HG02759 (cell line): ENCODE data around the gene CR1.
A peak's percentile ranks its signal among the peaks of the same experiment; 100 is the strongest.
"Not testable (repeated sequence)": the region's sequence is repeated elsewhere in the genome, so short reads cannot be mapped to it uniquely, and the experiment has no call there.

ENCODE experiments used
- ATAC-seq: cut with Tn5 transposase; IDR thresholded peaks from one replicate; pipeline ENCODE4 v1.9.1; 2021; ENCODE audit warnings: mild to moderate bottlenecking, moderate library complexity; ENCODE audit not compliant: unreplicated experiment

CR1 gene

DNA sequence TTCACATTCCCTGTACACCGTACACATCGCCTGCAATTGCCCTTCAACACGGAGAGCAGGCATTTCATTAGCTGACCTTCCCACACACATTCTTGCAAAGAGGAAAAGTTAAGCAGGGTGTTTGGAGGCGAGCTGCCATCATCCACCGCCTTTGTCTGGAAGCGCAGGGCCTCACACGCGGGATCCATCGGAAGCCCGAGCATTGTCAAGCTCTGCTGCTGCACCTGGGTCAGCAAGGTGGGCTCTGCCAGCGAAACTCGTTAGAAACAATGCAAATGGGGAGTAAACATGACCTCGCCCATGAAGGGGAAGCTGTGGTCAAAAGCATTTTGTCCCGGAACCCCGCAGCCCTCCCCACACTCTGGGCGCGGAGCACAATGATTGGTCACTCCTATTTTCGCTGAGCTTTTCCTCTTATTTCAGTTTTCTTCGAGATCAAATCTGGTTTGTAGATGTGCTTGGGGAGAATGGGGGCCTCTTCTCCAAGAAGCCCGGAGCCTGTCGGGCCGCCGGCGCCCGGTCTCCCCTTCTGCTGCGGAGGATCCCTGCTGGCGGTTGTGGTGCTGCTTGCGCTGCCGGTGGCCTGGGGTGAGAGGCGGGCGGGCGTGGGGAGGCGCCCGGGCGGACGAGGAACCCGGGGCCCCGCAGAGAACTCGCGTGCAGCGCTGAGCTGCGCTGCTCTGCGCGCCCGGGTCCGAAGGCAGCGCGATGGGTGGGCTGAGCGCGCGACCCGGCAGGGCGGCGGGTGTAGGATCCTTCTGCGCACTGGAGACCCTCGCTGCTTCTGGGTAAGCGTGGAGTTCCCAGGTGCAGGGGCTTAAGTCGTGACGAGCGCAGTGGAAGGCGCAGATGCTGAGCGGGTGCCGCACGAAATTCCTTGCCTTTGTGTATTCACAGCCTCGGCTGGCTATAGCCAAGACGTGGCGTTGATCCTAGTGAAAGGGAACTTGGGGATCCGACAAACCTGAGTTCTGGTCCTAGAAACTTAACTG is at the start of gene CR1:
Gene CR1, plus strand, starts transcription at position 357 of the 992 bp plus-strand sequence. Its CDS starts 111 bp downstream, at position 468.
- ATAC-seq, result peak; percentile 74

DNA sequence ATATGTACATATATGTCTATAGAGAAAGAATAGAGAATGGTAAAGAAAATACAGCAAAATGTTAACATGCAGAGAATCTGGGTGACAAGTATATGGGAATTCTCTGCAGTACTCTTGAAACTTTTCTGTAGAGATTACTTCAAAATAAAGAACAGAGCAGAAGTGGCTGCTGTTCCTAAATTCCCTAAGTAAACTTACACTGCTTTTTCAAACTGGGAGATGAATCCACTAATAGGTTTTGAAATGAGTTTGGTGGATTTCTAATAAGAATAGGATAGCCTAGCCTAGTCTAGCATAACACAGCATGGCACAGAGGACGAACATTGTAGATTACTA is 42.3 kb upstream of the CR1 start:
- ATAC-seq, result no peak

DNA sequence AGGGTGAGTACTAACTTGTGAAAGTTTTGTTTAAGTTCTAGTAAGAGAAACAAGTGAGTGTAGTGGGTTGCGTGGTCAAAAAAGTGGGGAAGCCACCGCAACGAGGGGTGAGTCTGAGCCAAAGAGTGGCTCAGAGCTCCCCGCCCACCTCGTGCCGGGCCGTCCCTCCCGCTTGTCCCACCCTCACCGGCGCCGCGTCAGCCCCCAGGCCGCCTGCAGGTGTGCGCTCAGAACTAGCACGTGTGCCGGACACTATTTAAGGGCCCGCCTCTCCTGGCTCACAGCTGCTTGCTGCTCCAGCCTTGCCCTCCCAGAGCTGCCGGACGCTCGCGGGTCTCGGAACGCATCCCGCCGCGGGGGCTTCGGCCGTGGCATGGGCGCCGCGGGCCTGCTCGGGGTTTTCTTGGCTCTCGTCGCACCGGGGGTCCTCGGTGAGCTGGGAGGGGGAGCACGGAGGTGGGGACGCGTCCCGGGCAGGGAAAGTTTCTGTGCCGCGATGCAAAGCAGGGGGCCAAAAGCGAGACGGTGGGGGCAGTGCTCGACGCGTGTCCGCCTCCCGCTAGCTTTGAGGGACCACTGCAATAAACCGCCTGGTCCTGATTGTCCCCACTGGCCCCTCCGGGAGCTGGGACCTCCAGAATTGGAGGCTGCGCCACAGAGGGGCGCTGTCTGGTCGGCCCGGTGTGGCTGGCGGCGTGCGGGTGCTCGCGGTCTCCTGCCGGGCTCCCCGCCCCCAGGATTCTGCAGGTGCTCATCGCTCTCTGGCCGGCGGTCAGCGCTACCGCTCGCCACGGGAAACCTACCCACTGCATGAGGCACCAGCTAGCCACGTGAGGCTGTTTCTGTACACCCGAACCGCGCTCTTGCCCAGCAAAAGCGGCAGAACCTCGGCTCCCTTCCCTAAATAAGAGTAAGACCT is 41.7 kb upstream of the CR1 start, which contains the start of gene CR2:
Gene CR2, plus strand, starts transcription at position 283 of the 919 bp plus-strand sequence. Its CDS starts 91 bp downstream, at position 374.
- peak; percentile 86 for ATAC-seq

DNA sequence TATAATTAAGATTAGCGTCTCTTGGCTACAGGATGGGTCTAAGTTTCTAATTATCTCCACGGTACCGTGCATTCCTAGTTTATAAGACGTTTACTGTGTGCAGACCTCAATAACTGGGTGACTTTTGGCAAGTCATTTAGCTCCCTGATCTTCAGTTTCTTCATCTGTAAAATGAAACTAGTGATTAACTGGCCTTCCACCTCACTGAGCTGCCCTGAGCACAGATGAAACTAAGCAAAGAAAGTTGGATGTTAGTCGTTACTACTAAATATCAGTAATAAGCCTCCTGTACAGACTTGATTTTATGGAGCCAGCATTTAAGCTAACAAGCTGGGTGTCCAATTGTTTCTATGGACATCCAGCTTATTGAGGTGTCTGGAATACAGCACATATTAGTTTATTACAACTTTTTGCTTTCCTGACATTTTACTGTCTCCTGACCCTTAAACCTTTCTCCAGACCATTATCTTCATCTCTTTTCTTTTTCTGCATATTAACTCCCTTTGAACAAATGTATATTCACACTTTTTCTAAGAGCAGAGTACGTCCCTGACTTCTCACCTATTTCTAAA is 40.7 kb upstream of the CR1 start:
- ATAC-seq, result no peak

DNA sequence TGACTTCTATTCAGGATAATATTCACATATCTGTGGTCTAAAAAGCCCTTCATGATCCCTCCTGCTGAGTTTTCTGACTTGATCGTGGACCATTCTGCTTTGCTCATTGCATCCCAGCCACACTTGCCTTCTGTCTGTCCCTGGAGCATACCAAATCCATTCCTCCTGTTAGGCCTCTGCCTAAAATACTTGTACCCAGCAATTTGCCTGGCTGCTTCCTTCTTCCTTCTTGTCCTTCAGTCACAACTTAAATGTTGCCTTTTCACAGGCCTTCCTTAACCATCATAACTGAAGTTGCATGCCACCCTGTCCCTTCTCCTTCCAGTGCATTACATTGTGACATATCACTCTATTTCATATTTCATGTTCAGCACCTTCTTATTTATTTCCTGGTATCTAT is 37.5 kb upstream of the CR1 start:
- no peak for ATAC-seq

DNA sequence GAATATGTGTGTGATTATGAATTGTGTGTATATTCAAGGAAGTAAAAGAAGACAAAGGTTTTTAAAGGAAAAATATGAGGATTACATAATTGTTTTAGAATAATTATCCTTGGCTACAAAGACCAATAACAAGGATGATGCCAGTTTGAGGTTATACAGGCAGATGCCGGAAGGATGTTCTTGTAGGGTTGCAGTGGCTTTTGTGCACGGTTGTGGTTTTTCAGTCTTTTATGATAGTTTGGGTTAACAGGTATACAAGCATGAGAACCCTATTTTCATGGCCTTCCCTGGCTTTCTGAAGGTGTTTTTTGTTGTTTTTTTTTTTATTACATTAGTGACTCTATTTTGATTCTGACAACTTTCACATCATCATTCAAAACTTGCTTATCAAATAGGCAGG is 36.9 kb upstream of the CR1 start:
- no peak for ATAC-seq

DNA sequence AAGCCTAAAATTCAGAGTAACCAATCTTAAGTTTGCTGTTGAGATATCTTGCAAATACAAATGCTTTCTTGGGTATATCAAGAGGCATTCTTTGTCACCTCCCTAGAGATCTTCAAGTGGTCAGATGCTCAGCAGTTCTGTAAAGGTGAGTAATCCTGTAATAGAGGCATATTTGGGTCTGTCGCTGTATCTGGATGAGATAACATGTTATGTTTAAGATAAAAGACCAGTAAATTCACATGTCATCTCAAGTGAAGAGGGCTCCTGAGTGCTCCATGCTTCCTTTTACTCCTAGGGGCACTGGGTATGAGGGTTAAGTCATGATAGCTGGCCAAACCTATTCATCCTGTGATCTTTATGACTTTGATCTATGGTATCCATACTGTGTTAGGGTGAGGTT is 34.3 kb upstream of the CR1 start:
- no peak for ATAC-seq

DNA sequence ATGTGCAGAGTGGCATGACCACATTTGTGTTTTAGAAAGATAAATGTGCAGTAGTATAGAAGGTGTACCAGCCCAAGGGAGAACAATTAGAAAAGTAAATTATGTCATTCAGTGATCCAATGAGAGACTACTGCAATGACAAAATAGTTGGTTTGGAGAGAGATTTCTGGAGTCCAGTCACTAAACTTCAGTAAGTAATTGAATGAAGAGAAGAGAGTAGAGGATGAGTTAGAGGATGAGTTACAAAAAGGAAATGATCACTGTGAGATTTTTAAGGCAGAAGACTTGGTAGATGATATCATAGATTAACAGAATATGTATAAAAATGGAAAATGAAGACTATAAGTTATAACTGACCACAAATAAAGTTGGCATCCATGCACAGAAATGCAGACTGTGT is 33.4 kb upstream of the CR1 start:
- no peak for ATAC-seq

DNA sequence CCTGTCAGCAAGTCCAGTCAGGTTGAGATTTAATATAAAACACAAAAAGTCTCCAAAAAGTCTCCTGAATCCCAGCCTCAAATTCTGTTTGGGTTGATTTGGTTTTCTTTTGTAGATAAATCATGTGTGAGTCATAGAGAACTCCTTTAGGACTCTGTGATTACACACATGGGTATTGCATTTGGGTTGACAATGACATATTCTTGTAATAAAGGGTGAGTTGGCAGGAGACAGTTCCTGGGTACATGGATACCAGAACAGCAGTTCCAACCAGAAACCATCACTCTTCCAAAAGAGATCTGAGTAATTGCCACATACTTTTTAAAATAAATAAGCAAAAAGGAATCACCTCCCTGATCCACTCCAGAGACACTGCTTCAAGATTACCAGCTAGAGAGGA is 32.9 kb upstream of the CR1 start:
- no peak for ATAC-seq

DNA sequence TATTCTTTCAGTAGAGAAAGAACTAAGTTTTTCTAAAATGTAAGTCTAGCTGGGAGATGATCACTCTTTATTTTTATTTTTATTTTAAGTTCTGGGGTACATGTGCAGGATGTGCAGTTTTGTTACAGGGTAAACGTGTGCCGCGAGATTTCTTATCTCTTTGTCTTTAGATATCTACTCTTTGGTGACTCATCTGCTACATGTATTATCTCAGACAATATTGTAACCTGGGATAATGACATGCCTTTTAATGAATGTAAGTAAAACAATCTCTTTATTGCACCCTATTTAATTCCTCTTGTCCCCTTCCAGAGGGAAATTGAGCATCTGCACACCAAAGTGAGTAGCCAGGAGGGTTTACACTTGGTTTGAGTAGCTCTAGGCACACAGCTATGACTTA is 32.4 kb upstream of the CR1 start:
- no peak for ATAC-seq

DNA sequence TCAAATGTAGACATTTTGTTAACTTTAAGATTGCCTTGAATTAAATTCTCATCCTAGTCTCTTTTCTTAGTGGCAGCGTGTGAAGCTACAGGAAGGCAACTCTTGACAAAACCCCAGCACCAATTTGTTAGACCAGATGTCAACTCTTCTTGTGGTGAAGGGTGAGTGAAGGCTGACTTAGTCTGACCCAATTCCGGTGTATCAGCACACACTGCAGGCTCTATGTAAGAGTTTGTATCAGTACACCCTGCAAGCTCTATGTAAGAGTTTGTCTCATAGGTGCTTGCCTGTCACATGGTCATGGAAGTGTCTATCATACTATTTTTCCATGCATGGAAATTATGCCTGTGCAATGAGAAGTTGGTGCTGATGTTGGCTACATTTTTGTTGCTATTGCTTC is 25.0 kb upstream of the CR1 start:
- no peak for ATAC-seq

DNA sequence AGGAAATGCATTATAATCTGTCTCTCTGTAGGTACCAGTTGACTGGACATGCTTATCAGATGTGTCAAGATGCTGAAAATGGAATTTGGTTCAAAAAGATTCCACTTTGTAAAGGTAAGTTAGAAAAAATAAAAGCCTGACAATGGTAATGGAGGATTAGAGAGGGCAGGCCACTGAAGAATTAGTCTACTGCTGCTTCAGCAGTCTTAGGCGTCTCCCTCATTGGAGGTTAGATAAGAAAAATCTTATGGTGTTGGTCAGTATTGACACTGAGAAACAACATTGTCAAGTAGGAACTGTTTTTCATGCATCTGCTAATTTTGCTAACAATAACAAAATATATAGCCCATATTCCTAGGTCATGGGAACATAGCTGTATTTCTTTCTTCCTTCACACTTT is 21.7 kb upstream of the CR1 start:
- no peak for ATAC-seq

DNA sequence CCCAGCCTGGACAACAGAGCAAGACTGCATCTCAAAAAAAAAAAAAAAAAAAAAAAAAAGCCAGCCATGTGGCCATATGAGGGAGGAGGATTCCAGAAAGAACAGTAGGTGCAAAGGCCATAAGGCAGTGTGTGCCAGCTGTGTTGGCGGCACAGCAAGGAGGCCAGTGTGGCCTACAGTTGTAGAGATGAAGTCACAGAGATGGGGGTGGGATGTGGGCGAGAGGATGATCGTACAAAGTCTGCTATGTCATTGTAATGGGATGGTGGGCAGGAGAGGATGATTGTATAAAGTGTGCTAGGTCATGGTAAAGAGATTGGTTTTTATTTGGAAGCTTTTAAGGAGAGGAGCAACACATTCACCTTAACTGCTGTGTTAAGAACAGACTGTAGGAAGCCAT is 9.8 kb upstream of the CR1 start:
- no peak for ATAC-seq

DNA sequence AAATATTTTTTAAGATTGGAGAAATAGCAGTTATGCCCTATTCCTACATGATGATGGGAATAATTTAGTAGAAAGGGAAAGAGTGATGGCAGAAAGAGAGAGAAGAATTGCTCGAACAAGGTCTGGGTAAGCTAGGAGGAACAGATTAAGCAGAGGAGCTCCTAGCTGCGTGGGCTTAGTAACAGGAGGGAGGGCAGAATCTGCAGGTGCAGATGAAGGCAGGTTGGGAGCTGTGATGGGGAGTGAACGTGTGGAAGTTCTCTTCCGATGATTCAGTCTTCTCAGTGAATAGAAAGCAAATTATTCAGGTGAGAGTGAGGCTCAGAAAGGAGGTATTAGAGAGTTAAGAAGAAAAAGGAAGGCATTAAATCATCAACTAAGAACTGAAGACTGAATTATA is 8.3 kb upstream of the CR1 start:
- no peak for ATAC-seq

DNA sequence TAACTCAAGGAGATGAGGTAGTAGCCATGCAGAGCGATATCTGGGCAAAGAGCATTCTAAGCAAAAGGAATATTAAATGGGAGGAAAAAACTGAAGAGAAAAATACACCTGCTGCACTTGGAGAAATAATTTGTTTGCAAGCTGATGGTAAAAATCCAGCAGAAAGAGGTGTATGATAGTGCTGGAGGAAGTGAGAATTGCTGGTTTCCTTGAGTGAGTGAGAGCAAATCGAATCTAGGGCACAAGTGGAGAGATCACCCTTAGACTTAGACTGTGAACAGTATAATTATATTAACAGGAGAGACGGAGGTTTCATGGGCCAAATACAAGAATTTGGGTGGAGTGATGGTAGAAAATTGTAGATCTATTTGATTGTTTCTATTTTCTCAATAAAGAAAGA is 2.7 kb upstream of the CR1 start:
- ATAC-seq, result no peak

DNA sequence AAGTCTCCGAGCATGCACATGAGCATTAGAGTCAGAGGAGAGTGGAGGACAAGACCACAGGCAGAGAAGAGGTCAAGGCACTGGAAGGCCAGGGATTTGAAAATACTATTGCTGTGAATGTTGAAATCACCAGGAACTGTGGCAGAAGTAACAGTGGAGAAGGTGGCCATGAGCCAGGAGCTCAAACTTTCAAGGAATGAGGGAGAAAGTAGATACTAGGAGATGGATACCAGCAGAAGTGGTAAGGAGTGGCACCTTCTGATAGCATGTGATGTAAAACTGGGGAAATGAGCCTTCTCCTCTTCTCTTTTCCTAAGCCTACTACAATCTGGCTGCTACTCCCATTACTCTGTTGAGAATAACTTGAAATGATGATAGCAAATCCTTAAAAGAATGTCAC is 1.8 kb upstream of the CR1 start:
- ATAC-seq, result no peak

DNA sequence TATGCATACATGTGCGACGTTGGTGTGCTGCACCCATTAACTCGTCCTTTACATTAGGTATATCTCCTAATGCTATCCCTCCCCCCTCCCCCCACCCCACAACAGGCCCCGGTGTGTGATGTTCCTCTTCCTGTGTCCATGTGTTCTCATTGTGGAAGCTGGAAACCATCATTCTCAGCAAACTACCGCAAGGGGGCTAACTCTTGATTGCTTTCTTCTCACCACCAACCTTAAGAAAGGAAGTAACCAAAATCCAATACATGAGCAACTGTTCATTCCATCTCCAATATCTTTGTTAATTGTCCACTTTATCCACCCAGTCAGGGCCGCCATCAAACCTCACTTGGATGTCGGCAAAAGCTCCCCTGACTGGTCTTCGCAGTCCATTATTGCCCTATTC is 676 bp upstream of the CR1 start:
- not testable (repeated sequence) for ATAC-seq

DNA sequence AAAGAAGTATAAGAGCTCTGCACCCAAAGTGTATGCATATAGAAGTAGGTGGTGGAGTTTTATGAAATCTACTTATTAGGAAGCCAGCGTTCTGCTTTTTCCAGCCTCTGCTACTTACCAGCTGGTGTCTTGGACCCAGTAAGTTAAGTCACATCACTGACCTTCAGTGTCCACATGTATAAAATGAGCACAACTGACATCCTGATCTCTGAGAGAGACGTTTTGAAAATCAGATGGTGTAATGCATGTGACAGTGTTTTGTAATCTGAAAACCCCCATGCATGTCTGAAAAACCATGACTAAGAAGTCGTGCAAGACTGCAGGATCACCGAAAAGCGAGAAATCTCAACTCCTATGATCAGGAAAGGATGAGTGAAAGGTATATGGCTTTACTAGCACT is 2.0 kb downstream of the CR1 start:
- no peak for ATAC-seq

DNA sequence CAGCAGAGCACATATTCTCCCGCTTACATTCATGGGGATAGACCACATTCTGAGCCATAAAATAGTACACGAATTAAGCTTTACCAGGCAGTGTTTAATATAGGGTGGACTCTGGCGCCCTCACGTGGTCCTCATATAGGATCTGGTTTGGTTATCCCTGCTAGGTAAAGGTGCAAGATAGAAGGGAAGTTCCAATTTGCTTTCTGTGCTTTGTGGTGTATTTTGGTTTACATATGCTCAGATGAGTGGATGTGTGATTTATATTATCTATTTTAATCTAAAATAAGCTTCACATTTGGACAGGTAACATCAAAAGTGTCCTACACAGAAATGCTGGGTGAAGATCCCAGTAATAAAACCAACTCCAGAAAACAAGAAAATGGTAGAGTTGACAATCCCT is 3.6 kb downstream of the CR1 start:
- ATAC-seq, result peak; percentile 39

DNA sequence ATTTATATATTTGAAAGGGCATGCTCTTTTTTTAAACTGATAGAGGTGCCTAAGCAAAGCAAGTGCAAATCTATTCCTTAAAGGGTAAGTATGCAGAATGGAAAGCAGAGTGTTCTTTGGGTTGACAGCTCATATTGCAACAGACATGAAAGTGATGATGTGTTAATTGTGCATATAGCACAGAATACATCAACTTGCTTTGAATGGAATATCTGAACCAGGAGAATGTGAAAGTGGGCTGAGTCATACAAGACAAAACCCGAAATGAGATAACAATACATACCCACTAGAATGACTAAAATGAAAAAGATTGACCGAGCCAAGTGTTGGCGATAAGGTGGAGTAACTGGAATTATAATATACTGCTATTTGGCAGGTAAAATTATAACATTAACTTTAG is 4.3 kb downstream of the CR1 start:
- ATAC-seq, result no peak

DNA sequence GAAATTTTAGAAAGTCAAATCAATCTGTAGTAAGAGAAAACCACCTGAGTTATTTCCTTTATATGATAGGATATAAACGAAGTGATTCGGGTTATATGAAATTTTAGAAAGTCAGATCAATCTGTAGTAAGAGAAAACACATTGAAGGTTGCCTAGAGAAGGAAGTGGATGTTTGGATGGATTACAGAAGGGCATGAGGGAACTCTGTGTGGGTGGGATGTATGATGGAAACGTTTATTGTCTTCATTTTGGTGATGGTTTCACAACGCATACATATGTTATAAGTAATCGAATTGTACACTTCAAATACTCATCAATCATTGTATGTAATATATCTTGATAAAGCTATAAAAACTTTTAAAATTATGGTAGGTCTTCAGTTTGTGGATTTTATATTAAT is 5.1 kb downstream of the CR1 start:
- no peak for ATAC-seq
